Activated CD4-positive, CD25-positive, alpha-beta regulatory T cell treated with anti-CD3 and anti-CD28 coated beads, Interleukin-2, amount 50 U/mL, for 24 hours (primary cell): ENCODE results near the gene BCKDHB.
"Not testable (repeated sequence)": the region's sequence is repeated elsewhere in the genome, so short reads cannot be mapped to it uniquely, and the experiment has no call there.

ENCODE experiments used
- ATAC-seq, 2 donors: fragments of 150-1000 bp; cut with Tn5 transposase; one replicate each; pipeline ENCODE4 v1.10.0; 2021; ENCODE audit warnings: mild to moderate bottlenecking in 1 of 2, moderate library complexity in 1 of 2

Gene BCKDHB

DNA sequence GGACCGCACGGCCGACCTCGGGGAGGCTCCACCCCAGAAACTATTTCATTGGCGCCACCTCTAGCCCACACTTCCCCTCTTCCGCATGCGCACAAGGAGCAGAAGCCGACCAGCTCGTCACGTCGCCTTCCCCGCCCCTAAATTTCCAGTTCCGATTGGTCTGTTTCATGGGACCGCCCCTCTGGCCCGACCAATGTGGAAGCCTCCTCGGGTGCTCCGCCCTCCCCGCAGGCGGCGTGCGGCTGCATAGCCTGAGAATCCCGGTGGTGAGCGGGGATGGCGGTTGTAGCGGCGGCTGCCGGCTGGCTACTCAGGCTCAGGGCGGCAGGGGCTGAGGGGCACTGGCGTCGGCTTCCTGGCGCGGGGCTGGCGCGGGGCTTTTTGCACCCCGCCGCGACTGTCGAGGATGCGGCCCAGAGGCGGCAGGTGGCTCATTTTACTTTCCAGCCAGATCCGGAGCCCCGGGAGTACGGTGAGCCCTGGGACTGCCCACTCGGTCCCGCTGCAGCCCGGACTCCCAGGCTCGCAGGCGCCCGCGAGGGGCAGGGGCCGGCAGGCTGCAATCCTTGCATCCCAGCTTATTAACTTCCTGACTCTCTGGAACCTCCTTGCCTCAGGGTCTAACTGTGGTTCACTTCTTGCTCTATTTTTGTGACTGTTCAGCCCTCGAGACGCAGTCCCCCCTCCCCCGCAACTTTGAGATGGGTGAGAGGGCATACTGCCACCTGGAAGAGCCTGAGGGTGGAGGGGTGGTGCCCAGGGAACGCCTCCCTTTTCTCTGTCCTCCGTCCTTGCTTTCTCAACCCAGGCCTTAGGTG, at the start of gene BCKDHB:
Gene BCKDHB (plus strand): TSS at position 254 of the 818 bp plus-strand sequence. CDS start 23 bp downstream, at position 277.
- peak; percentile 97 for ATAC-seq

DNA sequence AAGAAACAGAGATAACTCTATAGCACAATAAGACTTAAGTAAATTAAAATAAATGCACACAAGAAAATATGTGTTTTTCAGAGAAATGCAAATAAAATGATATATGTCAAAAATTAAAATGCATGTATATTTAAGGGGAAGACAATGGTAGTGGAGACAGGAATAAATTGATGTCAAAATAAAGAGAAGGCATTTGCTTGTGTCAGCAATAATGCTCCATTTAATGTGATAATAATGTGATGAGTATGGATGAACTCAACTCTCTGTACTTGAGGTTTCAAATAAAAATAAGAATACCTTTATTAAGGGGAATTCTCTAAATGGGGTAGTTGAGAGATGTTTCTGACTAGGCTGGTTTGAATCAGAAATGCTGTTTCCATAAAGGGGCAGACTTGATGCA, 45.7 kb upstream of the BCKDHB start:
- ATAC-seq: no peak

DNA sequence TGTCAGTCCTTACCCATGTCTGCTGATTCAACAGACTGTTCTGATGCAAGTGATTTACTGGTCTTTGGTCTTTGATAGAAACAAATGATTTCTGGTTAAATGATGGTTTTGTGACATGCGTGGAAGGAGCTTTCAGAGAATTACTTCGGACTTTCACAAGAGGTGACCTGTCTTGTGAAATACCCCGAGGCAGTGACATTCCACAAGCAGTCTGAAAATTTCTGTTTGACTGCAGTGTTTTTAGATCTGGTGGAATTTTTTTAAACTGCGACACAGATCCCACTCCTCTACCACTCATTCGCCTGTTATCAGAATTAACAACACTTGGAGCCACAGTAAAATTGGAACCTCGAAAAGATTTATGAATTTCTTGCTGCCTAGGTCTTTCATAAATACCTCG, 38.3 kb upstream of the BCKDHB start:
- not testable (repeated sequence) for ATAC-seq

DNA sequence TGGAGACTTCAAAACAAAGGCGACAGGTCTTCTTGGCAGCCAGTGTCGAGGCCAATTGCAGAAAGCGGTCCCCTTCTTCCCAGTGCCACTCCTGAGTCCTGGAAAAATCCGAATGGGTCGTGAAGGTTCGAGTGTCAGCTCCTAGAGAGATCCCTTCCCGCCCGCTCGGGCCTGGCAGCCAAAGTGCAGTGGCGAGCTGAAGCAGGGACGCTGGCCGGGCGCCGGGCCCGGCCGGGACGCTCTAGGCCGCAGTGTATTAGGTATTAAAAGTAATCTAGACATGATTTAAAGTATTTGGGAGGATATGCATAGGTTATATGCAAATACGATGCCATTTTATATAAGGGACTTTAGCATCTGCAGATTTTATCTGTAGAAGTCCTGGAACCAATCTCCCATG, 36.0 kb upstream of the BCKDHB start:
- not testable (repeated sequence) for ATAC-seq

DNA sequence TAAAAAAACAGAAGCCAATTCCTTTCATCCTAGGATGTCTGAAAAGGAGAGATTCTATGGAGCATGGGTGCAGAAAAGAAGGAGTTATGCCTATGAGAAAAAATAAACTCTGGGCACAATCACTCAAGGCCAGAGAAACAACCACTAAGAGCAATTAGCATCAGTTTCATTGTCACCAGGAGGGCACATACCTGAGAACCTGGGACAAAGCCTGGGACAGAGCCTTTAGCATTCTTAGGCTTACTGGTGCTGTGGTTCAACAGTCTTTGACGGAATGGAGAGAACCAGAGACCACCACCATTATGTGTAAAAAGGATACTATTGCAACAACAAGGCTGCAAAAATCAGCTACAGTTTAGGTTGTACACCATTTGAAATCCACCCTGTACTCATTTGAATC, 29.4 kb upstream of the BCKDHB start:
- ATAC-seq: no peak

DNA sequence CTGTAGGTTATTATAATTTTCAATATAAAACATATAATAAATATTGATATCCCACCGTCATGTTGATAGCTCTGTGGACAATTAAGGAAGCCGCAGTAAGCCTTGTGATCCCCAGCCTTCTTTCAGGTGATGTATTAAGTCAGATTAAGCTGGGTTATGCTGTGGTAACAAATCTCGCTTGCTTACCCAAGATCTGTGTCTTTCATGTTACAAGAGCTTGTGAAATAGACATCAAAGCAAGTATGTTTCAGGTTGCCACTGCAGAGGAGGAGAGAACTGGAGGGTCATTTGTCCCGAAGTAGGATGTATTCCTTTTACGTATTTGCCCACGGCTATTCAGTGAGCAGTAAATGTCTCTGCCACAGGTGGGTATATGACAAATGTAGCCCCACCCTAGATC, 17.8 kb upstream of the BCKDHB start:
- no peak for ATAC-seq

DNA sequence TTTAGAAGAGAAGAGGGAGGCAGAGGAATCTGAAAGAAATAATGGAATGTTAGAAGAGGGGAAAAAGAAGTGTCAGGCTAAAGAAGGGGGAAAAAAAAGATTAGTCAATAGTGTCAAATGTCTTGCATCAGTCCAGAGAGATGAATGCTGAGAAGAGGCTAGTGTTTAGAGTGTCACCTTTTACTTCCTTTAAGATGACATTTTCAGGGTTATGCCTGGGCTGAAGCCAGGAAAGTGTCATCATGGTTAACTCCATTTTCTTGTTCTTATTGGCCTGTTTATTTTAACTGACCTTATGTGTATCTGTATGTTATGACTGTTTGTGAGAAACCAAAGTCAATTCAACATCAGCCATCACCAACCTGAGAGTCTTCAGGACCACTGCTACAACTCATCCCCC, 15.0 kb upstream of the BCKDHB start:
- no peak for ATAC-seq

DNA sequence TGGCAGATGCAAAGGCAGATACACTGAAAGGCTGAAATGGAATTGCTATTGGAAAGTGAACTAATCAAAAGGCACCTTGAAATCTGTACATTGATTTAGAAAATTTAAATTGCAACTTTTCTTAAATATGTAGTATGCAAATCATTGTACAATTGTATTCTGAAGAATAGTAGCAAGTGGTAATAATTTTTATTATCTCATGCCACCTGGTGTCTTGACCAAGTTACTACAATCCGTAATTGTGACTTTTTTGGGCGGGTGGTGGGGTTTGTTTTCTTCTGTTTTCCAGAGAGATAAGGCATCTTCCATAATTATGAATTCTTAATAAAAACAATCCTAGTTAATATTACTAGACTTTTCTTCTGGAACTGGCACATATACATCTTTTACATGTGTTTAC, 12.5 kb upstream of the BCKDHB start:
- ATAC-seq: no peak

DNA sequence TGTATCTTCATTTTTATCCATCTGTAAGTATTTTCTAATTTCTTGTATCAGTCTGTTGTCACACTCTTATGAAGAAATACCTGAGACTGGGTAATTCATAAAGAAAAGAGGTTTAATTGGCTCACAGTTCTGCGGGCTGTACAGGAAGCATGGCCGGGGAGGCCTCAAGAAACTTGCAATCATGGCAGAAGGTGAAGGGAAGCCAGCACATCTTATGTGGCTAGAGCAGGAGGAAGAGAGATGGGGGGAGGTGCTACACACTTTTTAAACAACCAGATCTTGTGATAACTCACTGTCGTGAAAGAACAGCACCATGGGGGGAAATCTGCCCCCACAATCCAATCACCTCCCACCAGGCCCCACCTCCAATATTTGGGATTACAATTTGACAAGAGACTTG, 10.9 kb upstream of the BCKDHB start:
- ATAC-seq: no peak

DNA sequence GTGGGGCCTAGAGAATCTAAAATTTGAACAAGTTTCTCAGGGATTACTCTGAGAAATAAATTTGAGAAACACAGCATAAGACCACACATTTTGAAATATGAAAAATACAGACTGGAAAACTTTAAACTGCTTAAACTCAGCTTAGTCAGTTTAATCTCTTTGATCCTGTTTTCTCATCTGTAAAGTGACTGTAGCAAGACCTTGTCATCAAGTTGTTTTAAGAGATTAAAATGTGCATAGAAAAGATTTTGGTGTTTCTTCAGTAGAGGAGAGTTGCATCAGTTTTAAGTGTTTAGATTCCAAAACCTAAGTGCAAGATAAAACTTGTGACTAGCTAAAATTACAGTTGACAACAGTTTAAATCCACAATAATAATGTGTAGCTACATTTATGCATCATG, 8.1 kb upstream of the BCKDHB start:
- no peak for ATAC-seq

DNA sequence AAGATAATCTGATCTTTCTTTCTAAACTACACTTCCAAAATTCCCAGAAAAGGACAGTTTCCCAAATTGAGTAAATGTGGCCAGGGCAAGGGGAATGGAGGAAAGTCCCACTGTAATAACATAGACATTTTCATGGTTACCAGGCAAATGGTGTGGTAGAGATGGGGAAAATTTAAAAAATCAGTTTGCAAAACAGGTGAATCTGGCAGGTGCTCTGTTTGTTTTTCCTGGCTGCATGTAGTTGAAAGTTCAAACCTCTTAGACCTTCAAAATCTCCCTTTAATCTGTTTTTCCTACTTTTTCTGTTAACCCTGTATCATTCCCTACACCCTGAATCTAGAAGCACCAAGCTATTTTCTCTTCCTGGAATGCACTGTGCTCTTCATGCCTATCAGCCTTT, 2.0 kb upstream of the BCKDHB start:
- ATAC-seq: no peak

DNA sequence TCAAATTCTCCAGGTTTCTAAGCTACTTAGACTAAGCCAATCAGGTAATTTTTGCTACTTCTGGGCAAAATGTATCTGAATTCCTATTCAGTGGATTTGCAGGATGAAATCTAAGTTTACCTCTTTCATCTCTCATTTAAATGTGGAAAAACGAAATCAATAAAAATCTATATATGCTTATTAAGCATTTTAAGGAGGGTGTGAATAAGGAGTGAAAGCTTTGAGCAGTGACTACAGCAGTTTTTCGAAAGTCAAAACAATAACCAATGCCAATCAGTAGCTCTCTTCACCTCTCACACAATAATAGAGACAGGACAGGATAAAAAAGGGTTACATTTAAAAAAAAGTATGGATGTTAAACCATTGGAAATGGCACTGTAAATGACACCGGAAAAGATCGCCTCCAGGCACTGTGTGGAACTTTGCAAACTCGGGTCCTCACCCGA, 476 bp upstream of the BCKDHB start:
- peak; percentile 14 to 18 for ATAC-seq

DNA sequence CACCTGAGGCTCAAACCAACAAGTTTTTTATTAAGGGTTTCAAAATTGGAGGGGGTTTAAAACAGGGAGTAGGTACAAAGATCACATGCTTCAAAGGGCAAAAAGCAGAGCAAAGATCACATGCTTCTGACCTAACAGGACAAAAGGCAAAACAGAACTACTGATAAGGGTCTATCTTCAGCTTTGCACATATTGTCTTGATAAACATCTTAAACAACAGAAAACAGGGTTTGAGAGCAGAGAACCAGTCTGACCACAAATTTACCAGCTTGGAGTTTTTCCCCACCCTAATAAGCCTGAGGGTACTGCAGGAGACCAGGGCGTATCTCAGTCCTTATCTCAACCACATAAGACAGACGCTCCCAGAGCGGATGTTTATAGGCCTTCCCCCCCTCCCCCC, 16.1 kb downstream of the BCKDHB start:
- not testable (repeated sequence) for ATAC-seq

DNA sequence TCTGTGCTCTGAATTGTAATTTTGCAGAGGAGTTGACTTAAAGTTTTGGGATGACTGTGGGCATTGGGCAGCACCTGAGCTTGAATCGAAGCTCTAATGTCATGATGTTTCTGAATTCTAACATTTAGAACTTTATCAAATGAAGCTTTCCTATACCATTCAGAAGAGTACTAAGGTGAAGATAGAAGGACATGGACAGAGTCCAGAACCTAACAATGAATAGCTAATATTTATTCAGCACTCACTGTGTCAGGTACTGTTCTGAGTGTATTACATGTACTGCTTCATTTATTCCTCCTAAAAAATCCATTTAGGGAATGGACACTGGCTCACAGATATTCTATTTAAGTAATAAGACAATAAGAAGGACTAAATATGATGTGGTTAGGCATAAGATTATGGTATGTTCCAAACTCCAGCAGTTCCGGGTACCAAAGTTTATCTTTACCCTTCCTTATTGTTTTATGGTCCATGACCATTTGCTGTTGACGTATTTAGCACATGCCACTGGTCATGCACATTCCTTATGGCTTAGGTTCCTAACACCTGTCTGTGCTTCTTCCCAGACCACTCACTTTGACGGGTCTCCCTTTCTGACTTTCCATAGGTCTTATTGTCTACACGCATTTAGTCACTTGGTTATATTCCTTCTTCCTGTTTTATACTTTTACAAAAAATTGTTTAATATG, 20.3 kb downstream of the BCKDHB start:
- no peak for ATAC-seq

DNA sequence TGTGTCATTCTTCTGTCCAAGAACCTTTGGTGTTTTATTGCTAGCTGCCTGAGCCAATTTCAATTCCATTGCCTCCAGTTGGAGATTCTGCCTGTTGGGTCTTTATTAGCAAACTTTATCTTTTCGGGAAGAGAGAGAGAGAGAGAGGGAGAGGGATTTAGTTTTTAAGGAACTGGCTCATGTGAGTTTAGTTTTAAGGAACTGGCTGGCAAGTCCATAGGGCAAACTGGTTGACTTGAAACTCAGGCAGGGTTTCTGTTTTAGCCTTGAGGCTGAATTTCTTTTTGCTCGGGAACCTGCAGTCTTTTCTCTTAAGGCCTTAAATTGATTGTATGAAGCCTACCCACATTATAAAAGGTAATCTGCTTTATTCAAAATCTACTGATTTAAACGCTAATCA, 23.0 kb downstream of the BCKDHB start:
- ATAC-seq: no peak

DNA sequence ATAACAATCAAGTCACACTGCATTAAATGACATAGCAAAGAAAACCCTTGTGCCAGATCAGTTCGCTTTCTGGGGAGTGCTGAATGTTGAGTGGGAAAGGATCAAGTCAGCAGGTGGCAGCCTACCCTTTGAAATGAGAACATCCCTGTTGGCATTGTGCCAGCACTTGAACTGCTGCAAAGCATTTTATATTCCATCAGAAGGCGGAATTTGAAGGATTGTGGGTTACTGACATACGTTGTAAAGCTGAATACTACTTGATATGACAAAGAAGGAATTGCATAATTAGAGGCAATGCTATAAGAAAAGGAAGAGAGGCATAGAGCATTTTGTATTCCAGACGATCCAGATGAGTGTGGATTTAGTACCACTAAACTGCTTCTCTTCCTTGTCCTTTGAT, 26.5 kb downstream of the BCKDHB start:
- ATAC-seq: no peak

DNA sequence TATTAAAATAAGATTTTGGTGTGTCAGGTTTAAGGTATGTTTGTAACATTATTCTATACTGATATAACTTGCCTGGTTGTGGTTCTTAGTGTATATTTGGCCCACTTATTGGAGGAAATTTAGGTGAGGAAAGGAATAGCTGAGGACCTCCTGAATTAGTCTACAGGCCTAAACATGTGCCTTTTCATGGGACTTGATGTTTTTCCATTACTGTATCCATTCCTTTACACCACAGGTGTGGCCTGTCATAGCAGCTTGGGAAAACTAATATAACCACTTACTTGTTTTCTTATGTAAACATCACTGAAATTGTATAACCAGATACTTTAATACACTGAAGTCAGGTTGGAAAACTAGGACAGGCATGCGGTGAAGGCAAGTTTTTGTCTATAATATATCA, 27.6 kb downstream of the BCKDHB start:
- no peak for ATAC-seq

DNA sequence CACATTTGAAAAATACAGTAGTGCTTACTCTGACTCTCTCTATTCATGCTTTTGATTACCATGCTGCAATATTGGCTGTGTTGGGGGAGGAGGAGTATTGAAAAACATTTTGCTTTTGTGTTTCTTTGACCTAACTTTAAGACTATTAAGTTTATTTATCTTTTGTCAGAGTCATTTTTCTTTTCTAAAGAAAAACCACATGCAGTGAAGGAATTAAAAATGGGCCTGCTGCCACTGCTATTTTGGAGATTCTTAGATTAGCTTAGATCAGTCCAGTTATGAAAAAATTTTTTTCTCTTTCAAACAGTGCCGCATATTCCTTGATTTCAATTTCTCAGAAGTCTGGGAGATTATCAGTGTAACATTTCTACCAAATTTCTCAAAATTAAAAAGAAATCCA, 36.1 kb downstream of the BCKDHB start:
- no peak for ATAC-seq

DNA sequence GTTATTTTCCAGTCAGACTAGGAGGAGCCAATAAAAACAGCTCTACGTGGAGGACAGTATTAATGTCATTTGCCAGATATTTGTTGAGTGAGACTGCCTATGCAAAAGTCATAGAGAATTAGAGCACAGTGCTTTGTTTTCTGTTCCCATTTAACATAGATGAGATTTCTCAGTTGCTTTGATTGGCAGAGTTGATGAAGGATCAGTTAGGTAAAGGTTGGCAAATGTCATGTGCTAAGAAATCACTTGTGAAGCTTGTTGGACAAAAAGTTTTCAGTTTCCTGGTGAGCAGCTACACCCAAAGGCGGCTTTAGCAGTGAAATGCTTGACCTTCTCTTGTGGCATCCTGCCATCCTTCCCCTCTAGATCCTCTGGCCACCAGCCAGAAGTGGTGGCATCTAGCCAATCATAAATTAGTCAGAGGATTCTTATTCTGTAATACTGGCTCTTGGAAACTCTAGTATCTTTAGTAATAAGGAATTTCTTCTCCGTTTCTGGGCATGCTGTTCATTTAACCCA, 37.0 kb downstream of the BCKDHB start:
- no peak for ATAC-seq

DNA sequence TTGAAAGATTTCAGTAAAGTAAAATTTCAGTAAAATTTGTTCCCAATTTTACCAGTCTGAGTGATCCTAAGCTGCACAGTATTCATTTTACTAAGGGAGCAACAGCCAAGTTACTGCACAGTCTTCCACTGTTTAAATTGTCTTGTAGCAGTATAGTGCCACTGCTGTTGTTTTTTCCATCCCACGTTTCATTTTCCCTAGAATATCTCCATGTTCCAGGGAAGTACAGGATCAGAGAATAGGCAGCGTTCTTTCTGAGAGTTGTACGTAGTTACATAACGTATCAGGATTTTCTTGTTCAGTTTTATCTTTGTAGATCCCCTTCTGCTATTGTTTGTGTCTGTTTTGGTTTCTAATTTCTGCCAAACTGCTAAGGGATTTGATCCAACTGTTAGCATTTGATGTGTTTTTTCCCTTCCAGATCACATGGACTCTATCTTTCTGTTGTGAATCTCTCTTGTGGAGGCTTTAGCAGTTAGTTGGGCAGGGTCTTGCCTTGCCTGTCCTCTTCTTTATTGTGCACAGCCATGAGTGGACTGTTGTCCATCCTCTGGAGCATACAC, 38.4 kb downstream of the BCKDHB start:
- no peak for ATAC-seq

DNA sequence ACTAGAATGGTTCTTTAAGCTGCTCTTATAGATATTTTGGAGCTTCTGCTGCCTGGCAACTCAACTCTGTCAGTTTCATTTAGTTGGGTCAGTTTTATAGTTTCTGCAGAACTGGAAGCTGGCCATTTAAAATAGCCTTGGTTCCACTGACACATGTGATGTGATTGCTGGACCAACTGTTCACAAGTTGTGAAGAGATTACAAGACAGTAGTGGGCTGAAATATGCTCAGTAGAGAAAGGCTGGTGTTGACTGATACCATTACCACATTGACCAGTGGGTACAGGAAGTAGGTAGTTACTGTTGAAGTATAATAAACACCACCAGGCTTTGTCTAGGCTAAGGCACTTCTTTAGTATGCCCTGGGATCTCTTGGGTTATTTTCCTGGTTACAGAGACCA, 39.0 kb downstream of the BCKDHB start:
- no peak for ATAC-seq

DNA sequence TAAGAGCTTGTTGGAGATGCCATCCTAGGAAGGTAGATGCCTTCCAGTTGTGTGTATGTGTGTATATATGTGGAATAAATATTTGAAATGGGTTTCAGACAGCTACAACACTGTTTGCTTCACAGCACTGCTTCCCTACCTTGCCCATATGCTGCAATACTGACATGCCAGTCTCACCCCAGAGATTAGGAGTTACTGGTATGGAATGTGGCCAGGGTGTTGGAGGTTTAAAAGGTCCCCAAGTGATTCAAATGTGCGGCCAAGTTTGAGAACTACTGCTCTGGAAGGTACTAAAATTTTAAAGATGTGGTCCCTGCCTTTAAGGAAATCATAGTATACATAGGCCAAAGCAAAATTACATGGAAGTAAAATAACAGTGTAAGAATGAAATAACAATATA, 39.5 kb downstream of the BCKDHB start:
- ATAC-seq: no peak

DNA sequence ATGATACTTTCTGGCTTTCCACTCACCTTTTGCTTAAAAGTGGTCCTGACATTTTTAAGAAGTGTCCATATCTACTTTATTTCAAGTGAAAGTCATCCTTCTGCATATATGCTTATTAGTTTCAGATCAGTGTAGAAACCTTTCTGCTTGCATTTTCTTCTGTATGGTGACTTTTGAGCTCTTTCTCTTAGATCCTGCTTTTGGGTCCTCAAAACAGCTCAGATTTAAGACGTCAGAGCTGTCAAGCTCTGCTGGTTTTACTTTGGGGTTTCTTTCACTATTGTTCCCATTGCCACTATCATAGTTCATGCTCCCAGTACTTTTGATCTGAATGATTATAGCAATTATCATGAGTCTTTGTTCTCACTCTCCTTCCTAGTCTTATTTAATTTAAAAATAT, 41.7 kb downstream of the BCKDHB start:
- no peak for ATAC-seq

DNA sequence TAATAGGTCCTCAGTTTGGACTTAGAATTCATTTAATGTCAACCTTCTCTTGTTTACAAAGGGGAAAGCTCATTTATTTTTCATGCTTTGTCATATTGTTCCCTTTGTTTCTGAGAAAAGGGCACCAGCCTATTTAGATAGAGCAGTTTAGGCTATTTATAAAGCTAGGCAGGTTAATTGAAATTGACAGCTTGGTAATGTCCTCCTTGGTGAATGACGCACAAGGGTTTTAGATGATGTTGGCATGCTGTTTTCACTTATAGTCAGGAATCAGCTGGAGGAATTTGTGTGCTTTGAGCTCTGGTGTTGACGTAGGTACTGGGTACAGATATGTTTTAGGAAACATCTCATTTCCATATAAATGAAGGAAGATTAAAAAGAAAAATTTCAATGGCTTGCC, 45.2 kb downstream of the BCKDHB start:
- ATAC-seq: no peak
